Stimulated activated CD8-positive, alpha-beta memory T cell treated with anti-CD3 and anti-CD28 coated beads, Interleukin-15, amount 100 ng/mL, for 24 hours (primary cell): ENCODE measurements around the gene CHRNB4.

ENCODE experiments used
- DNase-seq: peaks from one replicate; pipeline ENCODE4 v3.0.0-alpha.2; 2020; ENCODE audit warnings: low read depth

Gene CHRNB4

DNA sequence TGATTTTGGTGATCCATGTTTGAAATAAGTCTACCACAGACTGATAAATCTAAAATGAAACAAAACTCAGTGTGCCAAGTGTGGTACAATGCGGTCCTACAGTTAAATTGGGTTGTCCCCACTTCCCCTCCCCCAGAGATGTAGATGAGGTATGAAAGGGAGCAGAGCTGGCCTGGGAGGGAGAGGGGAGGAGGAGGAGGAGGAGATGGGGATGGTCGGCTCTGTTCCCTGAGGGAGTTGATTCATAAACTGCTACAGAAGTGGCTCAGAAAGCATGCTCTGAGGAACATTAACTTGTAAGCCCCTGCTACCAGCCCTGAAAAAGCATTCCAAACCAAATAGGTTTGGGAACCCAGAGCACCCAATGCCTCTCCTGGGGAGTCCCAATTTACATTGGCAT lies 28.0 kb upstream of the CHRNB4 start:
- DNase-seq = no peak

DNA sequence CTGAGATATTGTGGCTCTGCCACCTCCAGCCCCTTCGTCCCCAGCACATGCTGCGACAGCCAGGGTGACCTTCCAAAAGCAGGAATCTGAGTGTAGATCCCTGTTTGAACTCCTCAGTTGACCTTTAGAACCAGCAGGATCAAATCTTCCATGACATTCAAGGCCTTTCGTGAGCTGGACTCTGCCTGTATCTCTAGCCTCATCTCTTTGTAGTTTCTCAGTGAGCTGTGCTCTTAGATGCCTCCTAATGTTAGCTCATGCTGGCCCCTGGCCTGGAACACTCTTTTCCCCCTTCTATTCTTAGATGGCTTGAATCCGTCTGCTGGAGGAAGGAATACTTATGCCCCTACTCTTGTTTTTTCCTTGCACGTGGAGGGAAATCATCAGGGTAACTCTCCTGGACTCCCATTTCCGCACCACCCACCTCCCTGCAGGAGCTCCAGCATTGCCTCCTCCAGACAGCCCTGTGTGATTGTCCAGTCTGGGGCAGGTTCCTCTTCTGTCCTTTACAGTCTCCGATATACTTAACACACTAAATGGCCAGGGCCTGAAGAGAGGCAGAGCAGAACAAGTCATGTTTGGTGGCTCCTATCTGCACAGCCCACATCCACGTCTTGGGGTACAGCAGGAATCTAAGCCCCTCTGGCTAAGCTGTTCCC lies 26.7 kb upstream of the CHRNB4 start:
- DNase-seq = no peak

DNA sequence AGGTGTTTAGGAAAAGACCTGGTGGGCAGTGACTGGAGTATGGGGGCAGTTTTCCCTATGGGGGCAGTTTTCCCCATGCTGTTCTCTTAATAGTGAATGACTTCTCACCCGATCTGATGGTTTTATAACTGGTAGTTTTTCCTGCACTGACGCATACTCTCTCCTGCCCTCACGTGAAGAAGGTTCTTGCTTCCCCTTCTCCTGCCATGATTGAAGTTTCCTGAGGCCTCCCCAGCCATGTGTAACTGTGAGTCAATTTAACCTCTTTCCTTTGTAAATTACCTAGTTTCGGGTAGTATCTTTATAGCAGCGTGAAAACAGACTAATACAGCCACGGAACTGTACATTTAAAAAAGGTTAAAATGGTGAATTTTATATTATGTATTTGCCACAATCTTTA lies 25.0 kb upstream of the CHRNB4 start:
- DNase-seq = no peak

DNA sequence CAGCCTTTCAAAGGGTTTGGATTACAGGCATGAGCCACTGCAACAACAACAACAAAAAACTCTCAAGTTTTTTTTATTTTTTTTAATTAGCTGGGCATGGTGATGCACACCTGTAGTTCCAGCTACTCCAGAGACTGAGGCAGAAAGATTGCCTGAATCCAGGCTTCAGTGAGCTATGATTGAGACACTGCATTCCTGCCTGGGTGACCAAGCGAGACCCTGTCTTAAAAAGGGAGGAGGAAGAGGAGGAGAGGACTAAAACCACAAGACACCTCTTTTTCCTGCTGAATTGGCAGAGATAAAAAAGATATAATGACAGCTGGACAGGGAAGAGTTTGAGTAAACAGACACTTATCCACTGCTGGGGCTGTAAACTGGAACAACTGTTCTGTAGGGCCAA lies 22.7 kb upstream of the CHRNB4 start:
- no peak for DNase-seq

DNA sequence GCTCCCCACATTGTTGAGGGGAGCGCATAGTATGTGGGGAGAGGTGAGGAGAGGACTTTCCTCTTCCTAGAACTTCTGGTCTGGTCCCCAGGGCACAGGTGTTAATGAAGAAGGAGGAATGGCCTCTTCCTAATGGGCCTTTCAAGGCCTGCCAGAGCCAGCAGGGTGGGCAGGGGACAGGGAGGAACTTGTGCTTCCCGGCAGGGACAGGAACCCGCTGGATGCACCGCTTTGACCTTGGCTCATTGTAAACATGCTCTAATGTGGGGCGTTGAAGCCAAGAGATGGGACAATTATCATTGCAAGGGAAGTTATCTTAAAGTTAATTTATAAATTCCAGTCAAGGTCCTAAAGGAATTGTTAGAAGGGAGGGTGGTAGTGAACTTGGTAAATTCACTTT lies 21.0 kb upstream of the CHRNB4 start:
- no peak for DNase-seq

DNA sequence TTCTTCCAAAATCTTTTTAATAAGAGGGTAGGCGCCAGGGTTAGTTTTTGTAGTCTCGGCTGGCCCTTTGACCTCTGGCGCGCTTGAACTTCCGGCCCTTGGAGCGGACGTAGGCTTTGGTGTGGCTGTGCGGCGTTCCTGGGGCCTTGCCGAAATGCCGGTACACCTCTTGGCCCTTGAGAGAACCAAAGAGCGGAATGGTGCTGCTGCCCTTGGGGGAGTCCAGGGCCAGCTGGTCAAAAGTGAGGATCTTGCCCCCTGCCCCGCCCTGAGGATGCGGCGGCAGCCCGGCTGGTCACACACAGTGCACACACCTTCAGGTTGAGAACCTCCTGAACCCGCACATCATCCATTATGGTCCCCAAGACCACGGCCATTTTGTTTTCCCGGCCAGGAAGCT lies 20.0 kb upstream of the CHRNB4 start:
- DNase-seq = no peak

DNA sequence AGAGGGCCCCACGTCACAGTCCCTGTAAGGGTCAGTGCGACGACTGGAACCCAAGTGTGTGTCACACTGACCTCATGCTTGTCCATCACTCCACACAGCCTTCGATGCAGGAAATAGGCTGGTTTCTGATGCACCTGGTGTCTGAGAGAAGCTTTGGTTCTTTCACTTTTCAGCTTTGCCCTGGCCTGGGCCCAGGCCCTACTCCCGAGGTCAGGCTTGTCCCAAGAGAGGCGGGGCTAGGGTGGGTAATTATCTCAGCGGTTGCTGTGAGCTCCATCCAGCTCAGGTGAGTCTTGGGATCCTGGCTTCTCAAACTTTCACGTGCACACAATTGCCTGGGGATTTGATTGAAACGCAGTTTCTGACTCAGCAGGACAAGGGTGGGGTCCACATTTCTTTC lies 19.6 kb upstream of the CHRNB4 start:
- no peak for DNase-seq

DNA sequence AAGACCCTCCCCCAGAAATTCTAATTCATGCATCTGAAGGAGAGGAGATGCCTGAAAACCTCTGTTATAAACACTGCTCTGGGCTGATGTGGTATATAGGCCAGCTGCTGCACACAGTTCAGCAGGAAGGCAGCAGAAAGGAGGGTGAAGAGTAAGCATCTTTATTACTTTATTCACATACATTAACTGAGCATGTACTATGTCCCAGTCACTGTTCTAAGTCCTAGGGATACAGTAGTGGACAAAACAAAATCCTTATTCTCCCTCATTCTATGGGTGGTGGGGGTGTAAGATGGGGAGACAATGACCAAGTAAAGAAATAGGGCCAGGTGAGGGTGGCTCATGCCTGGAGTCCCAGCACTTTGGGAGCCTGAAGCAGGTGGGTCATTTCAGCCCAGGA lies 17.8 kb upstream of the CHRNB4 start:
- DNase-seq = no peak

DNA sequence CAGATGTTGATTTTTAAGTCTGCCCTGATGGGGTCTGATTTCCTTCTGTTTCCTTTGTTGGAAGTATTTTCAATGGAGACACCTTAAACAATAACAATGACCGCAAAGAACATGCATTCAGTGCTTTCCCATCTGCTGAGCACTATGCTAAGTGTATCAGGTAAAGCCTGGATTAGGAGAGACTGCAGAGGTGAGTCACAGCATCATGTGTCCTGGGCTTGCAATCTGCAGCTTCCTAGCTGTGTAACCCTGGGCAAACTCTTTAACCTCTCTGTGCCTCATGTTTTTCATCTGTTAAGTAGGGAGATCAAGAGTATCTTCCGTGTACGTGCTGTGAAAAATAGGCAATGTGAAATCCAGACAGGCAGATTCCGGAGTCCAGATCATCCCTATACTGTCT lies 13.3 kb upstream of the CHRNB4 start:
- no peak for DNase-seq

DNA sequence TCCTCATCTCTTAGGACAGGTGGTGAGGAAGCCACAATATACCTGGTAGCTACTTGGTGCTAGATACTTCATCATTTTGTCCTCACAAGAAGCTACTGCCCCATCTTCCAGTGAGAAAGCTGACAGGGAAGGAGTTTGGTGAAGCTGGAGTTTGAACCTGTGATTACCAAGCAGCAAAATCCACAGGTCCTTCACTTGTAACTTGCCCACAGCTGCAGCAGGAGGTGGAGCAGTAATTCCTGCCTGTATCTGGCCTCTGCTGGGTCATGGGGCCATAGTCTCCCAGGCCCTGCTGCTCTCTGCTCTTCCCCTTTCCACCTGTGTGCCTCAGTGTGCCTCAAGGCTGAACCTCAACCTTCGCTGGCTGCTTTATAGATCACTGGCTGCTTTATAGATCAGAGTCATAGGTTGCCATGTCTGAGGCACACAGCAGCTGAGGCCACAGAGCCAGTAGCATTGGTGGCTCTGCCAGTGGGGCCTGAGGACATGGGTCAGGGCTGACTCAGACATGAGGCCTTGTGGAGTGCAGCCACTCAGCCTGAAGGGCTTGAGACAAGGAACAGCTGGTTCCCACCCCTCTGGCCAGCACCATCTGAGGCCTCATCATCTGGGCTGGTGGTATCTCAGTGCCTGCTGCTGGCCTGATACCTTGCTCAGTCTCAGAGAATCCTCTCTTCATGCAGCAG lies 11.1 kb upstream of the CHRNB4 start:
- DNase-seq = no peak

DNA sequence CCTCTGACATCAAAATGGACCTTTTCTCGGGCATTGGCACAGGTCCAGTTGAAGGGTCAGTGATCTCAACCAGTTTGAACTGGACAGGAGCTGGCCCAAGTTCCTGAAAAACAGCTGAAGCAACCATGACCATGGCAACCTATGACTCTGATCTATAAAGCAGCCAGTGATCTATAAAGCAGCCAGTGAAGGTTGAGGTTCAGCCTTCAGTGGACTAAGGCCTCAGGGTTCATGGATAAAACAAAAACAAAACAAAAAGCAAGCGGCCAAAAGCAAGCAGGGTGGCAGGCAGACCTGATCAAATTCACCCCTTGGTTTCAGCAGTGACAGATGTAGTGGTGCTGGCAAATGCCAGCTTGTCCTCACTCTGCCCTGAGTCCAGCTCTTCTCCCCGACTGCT lies 10.0 kb upstream of the CHRNB4 start:
- DNase-seq = no peak

DNA sequence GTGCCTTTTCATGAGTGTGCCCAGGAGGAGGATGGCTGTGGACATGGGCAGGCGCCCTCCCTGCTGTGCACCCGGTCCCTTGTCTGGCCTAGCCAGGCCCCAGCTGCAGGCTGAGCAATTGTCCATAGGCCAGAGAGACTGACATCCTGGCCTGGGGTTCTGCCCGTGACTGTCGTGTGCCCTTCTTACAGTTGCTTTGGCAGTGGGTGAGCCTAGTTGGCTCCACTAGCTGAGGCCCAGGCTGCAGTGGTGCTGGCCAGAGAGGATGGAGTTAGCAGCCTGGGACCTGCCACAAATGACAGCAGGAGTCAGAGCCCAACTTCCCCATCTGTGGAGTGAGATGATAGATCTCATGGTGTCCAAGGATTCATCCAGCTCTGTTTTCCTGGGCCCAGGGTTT lies 9.0 kb upstream of the CHRNB4 start:
- DNase-seq = no peak

DNA sequence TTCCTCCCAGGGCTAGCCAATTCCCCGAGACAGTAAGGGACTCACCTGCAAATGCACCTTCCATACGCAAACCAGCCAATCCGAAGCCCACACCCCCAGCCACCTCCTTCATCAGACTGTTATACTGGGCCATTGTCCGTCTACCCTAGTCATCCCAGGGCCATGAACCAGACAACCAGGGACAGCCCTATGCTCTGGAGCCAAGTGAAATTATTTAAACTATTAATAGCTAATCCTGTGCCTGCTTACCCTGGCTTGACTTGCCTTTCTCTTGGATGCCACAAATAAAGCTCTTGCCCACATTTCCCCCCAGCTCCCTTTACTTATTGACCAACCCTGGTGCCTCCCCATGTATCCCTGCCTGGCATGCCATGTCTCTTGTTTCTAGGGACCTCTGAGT lies 4.0 kb upstream of the CHRNB4 start:
- DNase-seq = no peak

DNA sequence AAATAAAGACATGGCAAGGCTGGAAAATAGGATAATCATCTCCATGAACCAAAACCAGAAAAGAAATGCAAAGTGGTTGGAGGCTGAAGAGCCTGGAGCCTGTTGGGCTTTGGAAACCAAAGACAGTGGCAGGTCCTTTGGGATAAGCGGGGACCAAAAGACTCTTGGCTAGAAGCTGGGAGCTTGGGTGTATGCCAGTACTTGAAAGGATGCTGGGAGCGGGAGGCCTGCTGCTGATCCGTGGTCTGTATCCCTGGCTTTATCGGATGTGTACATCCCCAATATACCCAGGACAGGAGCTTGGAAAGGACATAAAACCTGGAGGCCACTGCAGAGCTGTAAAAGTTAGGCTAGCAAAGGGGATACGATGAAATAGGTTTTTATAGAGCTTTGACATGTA lies 1.3 kb upstream of the CHRNB4 start:
- DNase-seq = no peak

DNA sequence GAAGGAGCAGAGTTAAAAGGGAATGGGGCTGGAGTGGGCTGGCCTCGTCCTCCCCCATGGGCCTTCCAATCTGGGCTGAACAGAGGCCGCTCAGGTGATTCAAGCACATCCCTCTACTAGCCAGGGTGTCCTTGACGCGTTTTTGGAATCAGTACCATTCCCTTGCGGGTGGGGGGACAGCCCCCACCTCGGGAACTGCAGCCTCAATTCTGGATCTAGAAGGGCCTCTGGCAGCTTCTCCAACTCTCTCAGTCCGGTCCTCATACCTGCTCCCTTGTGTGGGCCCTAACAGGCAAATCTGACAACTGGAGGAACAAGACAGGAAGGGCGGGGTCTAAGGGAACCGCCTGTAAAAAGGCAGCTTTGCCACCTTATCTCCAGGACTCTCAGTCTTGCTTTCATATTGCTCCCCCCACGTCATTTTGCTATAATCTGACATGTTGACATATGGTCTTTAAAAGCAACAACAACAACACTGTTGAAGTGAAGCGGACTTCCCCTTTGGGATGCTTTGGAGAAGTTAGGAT lies 802 bp upstream of the CHRNB4 start:
- DNase-seq = no peak

DNA sequence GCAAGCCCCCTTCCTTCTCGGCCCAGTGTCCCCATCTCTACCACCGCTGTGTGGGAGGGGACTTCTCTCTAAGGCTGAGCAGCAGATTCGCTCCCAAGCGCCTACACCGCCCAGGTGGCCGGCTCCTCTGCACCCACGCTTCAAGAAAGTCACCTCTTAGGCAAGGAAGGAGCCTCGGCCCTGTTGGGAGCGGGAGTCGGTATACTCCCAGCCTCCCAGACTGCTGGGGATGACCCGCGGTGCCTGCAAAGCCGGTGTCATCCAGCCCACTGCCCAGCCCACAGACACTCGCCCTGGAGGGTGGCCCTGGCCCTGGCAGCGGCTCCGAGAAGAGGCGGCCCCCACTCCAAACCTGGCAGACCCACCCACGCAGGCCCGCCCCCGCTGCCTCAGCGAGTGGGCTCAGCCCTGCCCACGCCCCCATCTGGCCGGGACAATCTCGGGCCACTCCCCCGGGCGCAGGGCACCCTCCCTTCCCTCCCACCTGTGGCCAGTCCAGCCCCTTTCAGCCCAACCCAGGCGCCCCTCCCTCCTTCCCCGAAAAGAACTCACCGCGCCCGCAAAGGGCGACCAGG lies 396 bp downstream of the CHRNB4 start:
- DNase-seq = no peak

DNA sequence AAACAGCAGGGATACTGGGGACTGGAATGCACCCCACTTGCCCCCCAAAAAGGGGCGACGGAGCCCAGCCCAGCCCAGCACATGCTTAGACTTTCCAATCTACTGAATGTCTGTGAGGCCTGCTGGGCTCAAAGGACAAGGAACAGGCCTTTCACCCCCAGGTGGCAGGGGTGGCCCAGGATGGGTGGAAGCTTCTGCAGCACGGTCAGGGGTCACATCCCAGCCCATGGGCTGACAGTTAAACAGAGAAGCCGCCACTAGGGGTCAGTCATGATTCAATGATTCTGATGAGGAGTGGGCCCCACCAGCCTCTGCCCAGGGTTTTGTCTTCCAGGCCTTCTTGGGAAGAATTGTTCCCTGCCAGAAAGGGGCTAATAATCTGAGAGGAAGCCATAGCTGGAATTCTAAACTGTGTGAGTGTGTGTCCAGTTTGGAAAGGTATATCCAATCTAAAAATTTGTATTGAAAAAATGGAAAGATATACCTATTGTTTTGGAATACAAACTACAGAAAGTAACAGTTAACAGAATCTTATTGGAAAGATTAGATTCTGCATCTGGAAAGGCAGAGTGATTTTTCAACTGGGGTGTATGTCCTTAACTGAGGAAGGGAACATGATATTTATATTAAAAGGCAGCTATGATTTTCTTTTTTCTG lies 2.2 kb downstream of the CHRNB4 start:
- DNase-seq = no peak

DNA sequence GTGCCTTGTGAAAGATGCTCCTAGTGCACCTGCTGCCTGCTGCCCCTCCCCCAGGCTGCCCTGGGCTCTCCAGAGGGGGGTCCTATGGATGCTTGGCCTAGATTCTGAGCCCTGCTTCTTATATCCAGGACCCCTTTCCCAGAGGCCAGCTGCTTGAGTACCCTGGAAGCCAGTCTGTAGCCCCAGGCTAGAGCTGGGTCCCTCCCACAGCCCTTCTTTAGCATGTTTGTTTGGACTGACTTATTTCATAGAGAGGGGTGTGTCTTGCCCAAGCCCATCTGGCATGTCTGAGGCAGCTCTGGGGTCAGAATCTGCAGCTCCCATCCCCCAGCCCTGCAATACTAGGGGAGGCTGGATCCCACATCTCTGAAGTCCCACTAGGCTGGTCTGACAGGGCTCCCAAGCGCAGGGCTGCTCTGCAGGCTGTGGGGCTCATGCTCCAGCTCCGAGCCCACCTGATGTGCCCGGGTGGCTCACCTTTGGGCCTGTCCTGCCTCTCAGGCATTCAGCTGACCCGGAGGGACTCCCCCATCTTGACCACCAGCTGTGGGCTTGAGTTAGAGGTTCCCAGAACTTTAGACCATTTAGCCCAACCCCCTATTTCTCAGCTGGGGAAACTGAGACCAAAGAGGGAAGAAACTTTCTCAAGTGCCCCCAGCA lies 3.1 kb downstream of the CHRNB4 start:
- DNase-seq = no peak

DNA sequence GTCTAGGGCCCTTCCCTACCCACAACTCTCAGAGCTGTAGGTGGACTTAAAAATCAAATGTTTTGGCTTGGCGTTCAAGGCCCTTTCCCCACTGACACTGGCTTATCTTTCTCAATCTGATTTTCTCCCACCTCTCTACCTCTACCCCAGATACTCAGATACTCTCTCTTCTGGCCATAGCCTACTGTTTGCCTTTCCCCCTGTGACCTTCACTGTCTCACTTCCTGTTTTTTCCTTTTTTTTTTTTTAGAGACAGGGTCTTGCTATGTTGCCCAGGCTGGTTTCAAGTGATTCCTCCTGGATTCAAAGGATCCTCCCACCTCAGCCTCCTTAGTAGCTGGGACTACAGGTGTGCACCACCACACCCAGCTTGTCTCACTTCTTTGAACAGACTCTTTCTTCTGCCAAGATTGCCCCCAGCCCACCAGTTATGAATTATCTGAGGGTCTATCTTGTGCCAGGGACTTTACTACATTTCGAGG lies 4.6 kb downstream of the CHRNB4 start:
- no peak for DNase-seq

DNA sequence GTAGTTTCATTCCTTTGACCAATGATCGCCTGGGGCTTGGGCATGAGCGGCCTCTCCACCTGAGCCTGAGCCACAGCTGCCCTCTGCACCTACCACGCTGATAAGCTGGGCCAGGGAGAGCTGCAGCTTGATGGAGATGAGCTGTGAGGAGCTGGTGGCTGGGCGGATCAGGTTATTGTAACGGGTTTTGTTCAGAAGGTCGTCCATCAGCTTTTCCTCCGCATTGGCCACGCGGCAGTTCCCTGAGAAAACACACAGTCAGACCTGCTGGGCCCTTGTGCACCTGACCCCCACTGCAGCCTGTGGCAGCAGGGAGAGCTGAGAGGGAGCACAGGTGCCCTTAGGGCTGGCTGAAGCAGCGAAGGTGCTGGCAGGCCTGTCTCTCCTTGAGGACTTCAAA lies 5.7 kb downstream of the CHRNB4 start:
- no peak for DNase-seq

DNA sequence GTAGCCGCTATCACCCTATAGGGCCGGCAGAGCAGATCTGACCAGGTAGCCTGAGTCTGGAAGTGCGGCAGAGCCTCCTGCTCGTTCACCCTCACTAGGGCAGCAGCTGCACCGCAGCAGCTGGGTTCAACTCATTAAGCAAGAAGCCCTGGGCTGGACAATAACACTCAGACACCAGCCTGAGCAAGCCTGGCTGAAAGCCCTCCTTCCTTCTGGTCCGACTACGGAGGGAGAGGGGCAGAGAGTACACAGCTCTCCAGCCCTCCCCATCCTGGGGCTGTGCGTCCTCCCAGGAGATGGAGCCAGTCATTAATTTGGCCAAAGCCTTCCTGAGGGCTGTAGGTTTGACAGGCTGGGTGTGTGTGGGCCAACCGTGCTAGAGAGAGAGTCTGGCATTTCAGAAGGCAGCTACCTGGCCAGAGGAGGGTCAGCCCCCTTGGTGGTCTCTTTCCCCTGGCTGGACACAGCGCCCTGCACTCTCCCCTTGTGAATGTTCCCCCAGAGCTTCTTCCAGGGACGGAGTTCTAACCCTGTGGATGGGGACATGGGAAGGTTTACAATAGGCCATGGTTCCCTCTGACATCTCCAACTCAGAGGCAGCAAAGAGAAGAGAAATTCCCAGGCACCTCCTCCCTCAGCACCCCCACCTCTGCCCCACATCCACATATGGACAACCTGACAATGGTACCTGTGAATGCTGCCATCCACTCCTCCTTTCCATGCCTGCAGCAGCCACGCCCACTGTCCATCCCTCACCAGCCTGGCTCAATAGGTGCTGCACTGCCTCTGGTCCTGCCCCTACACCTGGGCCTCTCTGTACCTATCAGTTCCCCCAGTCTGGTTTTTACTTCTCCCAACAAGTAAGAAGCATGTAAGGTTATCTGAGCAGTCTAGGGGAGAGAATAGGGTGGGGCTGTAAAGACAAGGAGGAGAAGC lies 6.5 kb downstream of the CHRNB4 start:
- no peak for DNase-seq
